HL-60 (cell line): ENCODE data around the gene RAD50.

Source experiments
- DNase-seq, 2 experiments: peaks; one replicate each; pipeline ENCODE4 v3.0.0-alpha.2; 2010 to 2020; ENCODE audit warnings: low read depth in 1 of 2, low spot score in 1 of 2
- H3K27ac ChIP-seq: fragments of 250-450 bp; sonication (Bioruptor Pico); replicated peaks from 2 replicates; pipeline ENCODE4 v1.5.1; 2020; ENCODE audit warnings: mild to moderate bottlenecking, moderate library complexity
- H3K27me3 ChIP-seq: fragments of 250-450 bp; sonication (Bioruptor Pico); 2 replicates; pipeline ENCODE4 v1.5.1; 2021; ENCODE audit warnings: mild to moderate bottlenecking, moderate library complexity; ENCODE audit not compliant: insufficient read depth, poor library complexity, severe bottlenecking
- H3K4me3 ChIP-seq: replicated peaks from 2 replicates; pipeline ENCODE4 v1.5.1; 2011; ENCODE audit warnings: mild to moderate bottlenecking, control low read depth, low read length; ENCODE audit not compliant: insufficient read depth
- GABPA ChIP-seq: IDR thresholded peaks from 2 replicates; pipeline ENCODE4 v1.6.1; 2012; ENCODE audit warnings: low read depth
- POLR2AphosphoS5 ChIP-seq: IDR thresholded peaks from 2 replicates; pipeline ENCODE4 v1.6.1; 2012; ENCODE audit warnings: low read depth
- SPI1 ChIP-seq: IDR thresholded peaks from 2 replicates; pipeline ENCODE4 v1.6.1; 2012; ENCODE audit warnings: low read depth, mild to moderate bottlenecking, borderline replicate concordance
- TF ChIP-seq, protein P1 (sequence below): IDR thresholded peaks from 2 replicates; pipeline ENCODE4 v1.6.1; 2012; ENCODE audit warnings: low read depth; ENCODE audit not compliant: insufficient replicate concordance
- TF ChIP-seq, protein P2 (sequence below): IDR thresholded peaks from one replicate; pipeline ENCODE4 v1.5.1; 2011; ENCODE audit warnings: low read length, control low read depth, inconsistent platforms; ENCODE audit not compliant: insufficient read depth

RAD50 gene

DNA sequence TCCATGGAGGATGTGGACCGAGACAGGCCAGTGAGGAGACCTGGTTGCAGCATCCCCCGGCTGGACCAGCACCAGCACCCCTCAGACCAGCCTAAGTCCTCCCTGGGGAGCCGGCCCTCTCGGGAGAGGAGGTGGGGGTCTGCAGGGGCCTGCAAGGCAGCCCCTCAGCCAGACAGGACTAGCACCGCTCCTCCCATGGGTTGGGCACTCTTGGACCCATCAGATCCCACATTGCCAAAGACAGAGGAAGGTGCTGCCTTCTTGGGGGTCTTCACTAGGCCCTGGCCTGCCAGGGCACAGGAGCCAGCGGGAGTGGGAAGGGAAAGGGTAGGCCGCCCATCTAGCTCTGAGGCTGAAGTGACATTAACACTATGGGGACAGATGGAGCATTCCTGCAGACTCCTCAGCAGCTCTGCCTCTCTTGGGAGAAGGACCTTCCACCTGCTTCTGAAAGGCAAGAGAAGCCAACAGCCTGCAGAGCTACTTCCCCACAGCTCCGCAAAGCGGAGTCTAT, 108.0 kb downstream of the RAD50 start:
- no peak for TF ChIP-seq SPI1
- TF ChIP-seq, protein P1, sequence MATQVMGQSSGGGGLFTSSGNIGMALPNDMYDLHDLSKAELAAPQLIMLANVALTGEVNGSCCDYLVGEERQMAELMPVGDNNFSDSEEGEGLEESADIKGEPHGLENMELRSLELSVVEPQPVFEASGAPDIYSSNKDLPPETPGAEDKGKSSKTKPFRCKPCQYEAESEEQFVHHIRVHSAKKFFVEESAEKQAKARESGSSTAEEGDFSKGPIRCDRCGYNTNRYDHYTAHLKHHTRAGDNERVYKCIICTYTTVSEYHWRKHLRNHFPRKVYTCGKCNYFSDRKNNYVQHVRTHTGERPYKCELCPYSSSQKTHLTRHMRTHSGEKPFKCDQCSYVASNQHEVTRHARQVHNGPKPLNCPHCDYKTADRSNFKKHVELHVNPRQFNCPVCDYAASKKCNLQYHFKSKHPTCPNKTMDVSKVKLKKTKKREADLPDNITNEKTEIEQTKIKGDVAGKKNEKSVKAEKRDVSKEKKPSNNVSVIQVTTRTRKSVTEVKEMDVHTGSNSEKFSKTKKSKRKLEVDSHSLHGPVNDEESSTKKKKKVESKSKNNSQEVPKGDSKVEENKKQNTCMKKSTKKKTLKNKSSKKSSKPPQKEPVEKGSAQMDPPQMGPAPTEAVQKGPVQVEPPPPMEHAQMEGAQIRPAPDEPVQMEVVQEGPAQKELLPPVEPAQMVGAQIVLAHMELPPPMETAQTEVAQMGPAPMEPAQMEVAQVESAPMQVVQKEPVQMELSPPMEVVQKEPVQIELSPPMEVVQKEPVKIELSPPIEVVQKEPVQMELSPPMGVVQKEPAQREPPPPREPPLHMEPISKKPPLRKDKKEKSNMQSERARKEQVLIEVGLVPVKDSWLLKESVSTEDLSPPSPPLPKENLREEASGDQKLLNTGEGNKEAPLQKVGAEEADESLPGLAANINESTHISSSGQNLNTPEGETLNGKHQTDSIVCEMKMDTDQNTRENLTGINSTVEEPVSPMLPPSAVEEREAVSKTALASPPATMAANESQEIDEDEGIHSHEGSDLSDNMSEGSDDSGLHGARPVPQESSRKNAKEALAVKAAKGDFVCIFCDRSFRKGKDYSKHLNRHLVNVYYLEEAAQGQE, result no peak
- TF ChIP-seq GABPA, result no peak
- TF ChIP-seq, protein P2, sequence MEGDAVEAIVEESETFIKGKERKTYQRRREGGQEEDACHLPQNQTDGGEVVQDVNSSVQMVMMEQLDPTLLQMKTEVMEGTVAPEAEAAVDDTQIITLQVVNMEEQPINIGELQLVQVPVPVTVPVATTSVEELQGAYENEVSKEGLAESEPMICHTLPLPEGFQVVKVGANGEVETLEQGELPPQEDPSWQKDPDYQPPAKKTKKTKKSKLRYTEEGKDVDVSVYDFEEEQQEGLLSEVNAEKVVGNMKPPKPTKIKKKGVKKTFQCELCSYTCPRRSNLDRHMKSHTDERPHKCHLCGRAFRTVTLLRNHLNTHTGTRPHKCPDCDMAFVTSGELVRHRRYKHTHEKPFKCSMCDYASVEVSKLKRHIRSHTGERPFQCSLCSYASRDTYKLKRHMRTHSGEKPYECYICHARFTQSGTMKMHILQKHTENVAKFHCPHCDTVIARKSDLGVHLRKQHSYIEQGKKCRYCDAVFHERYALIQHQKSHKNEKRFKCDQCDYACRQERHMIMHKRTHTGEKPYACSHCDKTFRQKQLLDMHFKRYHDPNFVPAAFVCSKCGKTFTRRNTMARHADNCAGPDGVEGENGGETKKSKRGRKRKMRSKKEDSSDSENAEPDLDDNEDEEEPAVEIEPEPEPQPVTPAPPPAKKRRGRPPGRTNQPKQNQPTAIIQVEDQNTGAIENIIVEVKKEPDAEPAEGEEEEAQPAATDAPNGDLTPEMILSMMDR, result no peak
- no peak for TF ChIP-seq POLR2AphosphoS5
- H3K27ac ChIP-seq, result no peak overlapping the region
- no peak for DNase-seq
- no peak overlapping the region for H3K4me3 ChIP-seq
- H3K27me3 ChIP-seq, result no peaks in the 10 kb centered on the region

DNA sequence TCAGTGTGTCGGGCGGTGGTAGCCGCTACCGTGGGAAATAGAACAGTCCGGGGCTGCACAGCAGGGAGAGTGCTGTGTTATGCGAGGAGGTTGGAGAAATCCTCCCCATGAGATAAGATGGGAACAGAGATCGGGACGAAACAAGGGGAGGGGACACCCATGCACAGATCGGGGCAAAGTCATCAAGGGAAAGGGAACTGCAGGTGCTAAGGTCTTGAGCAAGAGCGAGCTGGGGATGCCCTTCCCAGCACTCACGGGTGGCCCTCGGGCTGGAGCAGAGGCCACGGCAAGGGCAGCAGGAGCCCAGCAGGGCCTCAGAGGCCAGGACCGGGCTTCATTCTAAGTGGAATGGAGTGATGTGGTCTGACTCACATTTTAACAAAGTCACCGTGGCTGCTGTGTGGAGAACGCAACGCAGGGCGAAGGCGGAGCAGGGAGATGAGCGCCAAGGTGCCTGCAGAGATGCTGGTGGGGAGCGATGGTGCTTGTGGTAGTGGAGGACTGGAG, 108.8 kb downstream of the RAD50 start:
- Histone ChIP-seq H3K27me3 (no peaks in the 10 kb centered on the region), H3K4me3 (no peak overlapping the region), H3K27ac (no peak overlapping the region)
- DNase-seq, result no peak
- TF ChIP-seq POLR2AphosphoS5, result no peak
- TF ChIP-seq, protein P2, result no peak
- no peak for TF ChIP-seq SPI1

DNA sequence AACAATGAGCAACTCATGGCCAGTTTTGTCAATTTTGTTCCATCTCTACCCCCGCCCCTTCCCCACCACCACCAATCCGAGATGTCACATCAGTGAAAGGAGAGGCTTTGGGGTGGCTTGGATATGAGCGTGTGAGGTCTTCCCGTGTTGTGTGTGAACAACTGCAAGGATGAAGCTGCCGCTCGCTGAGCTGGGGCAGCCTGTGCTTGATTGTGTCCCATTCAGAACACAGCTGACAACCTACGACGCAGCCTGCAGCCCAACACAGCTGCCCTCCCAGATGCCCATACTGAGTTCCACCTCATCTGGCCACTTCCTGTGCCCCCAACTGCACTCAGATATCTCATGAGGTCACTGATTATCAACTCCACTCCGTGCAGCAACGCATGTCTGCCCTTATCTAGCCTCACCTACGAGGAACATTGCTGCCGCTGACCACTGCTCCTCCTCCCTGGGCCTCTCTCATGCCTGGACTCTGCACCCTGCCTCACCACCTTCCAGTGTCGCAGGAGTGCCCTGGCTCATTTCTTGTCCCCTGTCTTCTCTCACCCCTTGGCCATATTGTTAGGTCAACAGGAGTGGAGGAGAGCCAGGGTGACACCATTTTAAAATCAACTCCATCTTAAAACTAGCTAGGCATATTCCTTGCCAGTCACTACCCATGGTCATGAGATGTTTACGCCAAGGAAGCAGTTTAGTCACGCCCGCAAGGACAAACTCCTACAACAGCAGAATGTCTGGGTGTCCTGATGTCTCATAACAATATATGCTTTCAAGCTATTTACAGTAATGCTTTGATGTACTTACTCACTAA, 109.7 kb downstream of the RAD50 start:
- TF ChIP-seq, protein P1, result no peak
- DNase-seq, result no peak
- no peak overlapping the region for H3K4me3 ChIP-seq
- H3K27me3 ChIP-seq, result no peaks in the 10 kb centered on the region
- no peak overlapping the region for H3K27ac ChIP-seq

DNA sequence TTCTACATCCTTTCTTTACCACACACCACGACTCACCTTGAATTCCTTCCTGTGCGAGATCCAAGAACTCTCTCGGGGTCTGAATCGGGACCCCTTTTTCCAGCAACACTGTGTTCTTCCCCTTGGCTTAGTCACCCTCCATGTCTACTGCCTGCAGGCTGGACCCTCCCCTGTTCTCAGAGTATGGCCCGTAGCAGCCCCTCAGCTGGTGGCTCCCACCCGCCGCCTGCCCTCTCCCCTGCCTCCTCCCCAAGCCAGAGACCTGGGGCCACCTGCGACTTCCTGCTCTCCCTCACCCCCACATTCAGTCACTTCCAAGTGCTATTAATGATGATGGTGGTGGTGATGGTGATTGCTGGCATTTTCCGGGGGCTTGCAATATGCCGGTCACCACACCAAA, 110.5 kb downstream of the RAD50 start:
- no peak for TF ChIP-seq POLR2AphosphoS5
- no peak for TF ChIP-seq SPI1
- DNase-seq, result no peak
- H3K27me3 ChIP-seq, result no peaks in the 10 kb centered on the region
- no peak overlapping the region for H3K4me3 ChIP-seq
- H3K27ac ChIP-seq, result no peak overlapping the region
